Common myeloid progenitor, CD34-positive (primary cell): ENCODE results near the gene TTLL3. TPM values are rescaled to one million over a fixed set of nuclear protein-coding genes. Genes with fewer than 3 reads are reported as not detected.
A peak's percentile ranks its signal among the peaks of the same experiment; 100 is the strongest.

ENCODE experiments used
- CTCF ChIA-PET: fragments of 350-600 bp; sonication (Branson Sonifier 250); formaldehyde crosslinking; loops from one replicate; lab custom pipeline; 2021; ENCODE audit warnings: antibody characterized with exemption; lab: Charles Lee
- POLR2A ChIA-PET: fragments of 350-600 bp; sonication (Branson Sonifier 250); formaldehyde crosslinking; loops from one replicate; lab custom pipeline; 2021; ENCODE audit warnings: antibody characterized with exemption; lab: Charles Lee
- DNase-seq, 3 donors: peaks; one replicate each; pipeline versions ENCODE4 v3.0.0 to v3.0.0-alpha.2; 2013
- H3K27ac ChIP-seq, 2 experiments: 1 replicate in 1 of 2; 2 replicates in 1 of 2; pipeline ENCODE4 v1.7.0; 2013; ENCODE audit warnings: inconsistent platforms in 2 of 2, low read length in 2 of 2, mild to moderate bottlenecking in 2 of 2, low read depth in 1 of 2, moderate library complexity in 1 of 2; ENCODE audit not compliant: severe bottlenecking in 2 of 2, insufficient read depth in 1 of 2, poor library complexity in 1 of 2
- H3K27me3 ChIP-seq, 5 experiments: replicated peaks in 2 of 5; 1 replicate in 3 of 5; 2 replicates in 2 of 5; pipeline versions ENCODE4 v1.6.1 to v1.7.0; 2013; ENCODE audit warnings: low read length in 4 of 5, mild to moderate bottlenecking in 2 of 5, moderate library complexity in 2 of 5, inconsistent platforms in 1 of 5; ENCODE audit not compliant: insufficient read depth in 5 of 5, control insufficient read depth in 4 of 5
- H3K36me3 ChIP-seq, 4 experiments: 1 replicate in 2 of 4; 2 replicates in 2 of 4; pipeline versions ENCODE4 v1.6.1 to v1.7.0; 2013; ENCODE audit warnings: low read length in 3 of 4, control low read depth in 1 of 4, mild to moderate bottlenecking in 1 of 4; ENCODE audit not compliant: control insufficient read depth in 4 of 4, insufficient read depth in 4 of 4
- H3K4me1 ChIP-seq, 4 experiments: 1 replicate in 3 of 4; 2 replicates in 1 of 4; pipeline versions ENCODE4 v1.6.1 to v1.7.1; 2013; ENCODE audit warnings: low read length in 3 of 4, mild to moderate bottlenecking in 3 of 4, control low read depth in 1 of 4, inconsistent platforms in 1 of 4, moderate library complexity in 1 of 4; ENCODE audit not compliant: control insufficient read depth in 4 of 4, insufficient read depth in 4 of 4; ENCODE audit errors: control extremely low read depth in 1 of 4
- H3K4me3 ChIP-seq, 7 experiments: 1 replicate in 4 of 7; 2 replicates in 3 of 7; pipeline versions ENCODE4 v1.5.1 to v1.7.0; 2013; ENCODE audit warnings: mild to moderate bottlenecking in 7 of 7, low read length in 6 of 7, moderate library complexity in 6 of 7, inconsistent platforms in 2 of 7, low read depth in 2 of 7, control low read depth in 1 of 7; ENCODE audit not compliant: insufficient read depth in 4 of 7, control insufficient read depth in 1 of 7; ENCODE audit errors: extremely low read depth in 1 of 7
- H3K9me3 ChIP-seq, 5 experiments: 1 replicate in 4 of 5; 2 replicates in 1 of 5; pipeline versions ENCODE4 v1.6.1 to v1.7.1; 2013; ENCODE audit warnings: low read length in 4 of 5, mild to moderate bottlenecking in 2 of 5, inconsistent platforms in 1 of 5, low read depth in 1 of 5, moderate library complexity in 1 of 5; ENCODE audit not compliant: control insufficient read depth in 4 of 5, insufficient read depth in 2 of 5; ENCODE audit errors: control extremely low read depth in 1 of 5
- WGBS: methylation state at CpG from one replicate; pipeline ENCODE4 v1.1.5; 2013; ENCODE audit not compliant: insufficient coverage; 5-methylcytosine and 5-hydroxymethylcytosine counted together
- polyA plus RNA-seq: library from polyadenylated mRNA; unstranded; fragments of 120-200 nt; gene quantifications from one replicate; pipeline ENCODE4 v1.2.1, GENCODE V29; 2013

TTLL3 gene
- 46.8 TPM for polyA plus RNA-seq

- Histone ChIP-seq H3K4me3 (peak within 1 kb of the TSS; percentile 47 to 84 (median 70)), H3K27me3 (no peaks in the 10 kb centered on the region), H3K36me3 (peaks cover 11 to 32% (median 19%) of the 10 kb centered on the region in 4 experiments), H3K9me3 (no peaks in the 10 kb centered on the region), H3K27ac (peak within 1 kb of the TSS; percentile 41 to 79), H3K4me1 (peaks cover 3 to 26% (median 19%) of the 10 kb centered on the region in 4 experiments)
- CTCF ChIA-PET, result interaction anchor here (1.0 to 2.4 kb wide), 8 partner anchors 10 to 83 kb away, joined by 3 to 8 read pairs (median 6); partner anchors contain the start of genes ARPC4, BRPF1 and TADA3
- POLR2A ChIA-PET, result interaction anchor here (0.5 to 1.0 kb wide), 2 partner anchors 11 to 213 kb away, joined by 3 read pairs; no protein-coding TSS in a partner anchor
- 0% methylated on average over 44 of the region's 76 CpGs for WGBS
- DNase-seq, result peak; percentile 34 to 73 (median 65)
Observed at GRCh38 chr3:9809615-9810432, at the start of gene TTLL3. Gene TTLL3 (plus strand): TSS chr3:9810262. CDS start chr3:9810662, 400 bp downstream.

GRCh38 chr3:9760779-9761505 is 49.1 kb upstream of the TTLL3 start:
- POLR2A ChIA-PET, result interaction anchor here (0.6 kb wide), 1 partner anchor 9 kb away, joined by 4 read pairs; the partner anchor contains the start of gene CAMK1
- no peak for DNase-seq
- no peaks in the 10 kb centered on the region for H3K4me1 ChIP-seq
- no peak overlapping the region for H3K27ac ChIP-seq
- CTCF ChIA-PET, result no interaction called here
- H3K36me3 ChIP-seq, result peaks cover 4 to 40% (median 20%) of the 10 kb centered on the region in 4 experiments
- no peaks in the 10 kb centered on the region for H3K9me3 ChIP-seq
- WGBS, result 100% methylated on average over 7 of the region's 10 CpGs
- H3K4me3 ChIP-seq, result no peak overlapping the region
- H3K27me3 ChIP-seq, result no peaks in the 10 kb centered on the region

GRCh38 chr3:9761919-9762318 is 48.1 kb upstream of the TTLL3 start:
- Histone ChIP-seq H3K4me1 (peaks cover 0 to under 1% (median 0%) of the 10 kb centered on the region in 4 experiments), H3K36me3 (peaks cover 0 to 31% (median 15%) of the 10 kb centered on the region in 4 experiments), H3K4me3 (no peak overlapping the region), H3K27me3 (no peaks in the 10 kb centered on the region), H3K9me3 (no peaks in the 10 kb centered on the region), H3K27ac (no peak overlapping the region)
- WGBS, result 96% methylated on average over 5 of the region's 5 CpGs
- ChIA-PET CTCF (no interaction called here), POLR2A (no interaction called here)
- no peak for DNase-seq

- WGBS, result 96% methylated on average over 4 of the region's 8 CpGs
- Histone ChIP-seq H3K4me3 (no peak overlapping the region), H3K4me1 (peaks cover 0 to 8% (median 0%) of the 10 kb centered on the region in 4 experiments), H3K27me3 (peaks cover 0 to 2% (median 0%) of the 10 kb centered on the region in 5 experiments), H3K36me3 (peaks cover 0 to 22% (median 9%) of the 10 kb centered on the region in 4 experiments), H3K27ac (no peak overlapping the region), H3K9me3 (no peaks in the 10 kb centered on the region)
- CTCF ChIA-PET, result interaction anchor here (1.3 kb wide), 1 partner anchor 9 kb away, joined by 3 read pairs; no protein-coding TSS in a partner anchor
- DNase-seq, result no peak
- POLR2A ChIA-PET, result no interaction called here
Observed at GRCh38 chr3:9762871-9763270, 47.2 kb upstream of the TTLL3 start.

- Histone ChIP-seq H3K27ac (no peak overlapping the region), H3K36me3 (no peaks in the 10 kb centered on the region), H3K4me1 (peaks cover 0 to 19% (median 12%) of the 10 kb centered on the region in 4 experiments), H3K27me3 (peaks cover 0 to 21% (median 0%) of the 10 kb centered on the region in 5 experiments), H3K4me3 (no peak overlapping the region), H3K9me3 (no peaks in the 10 kb centered on the region)
- CTCF ChIA-PET, result interaction anchor here (0.8 kb wide), 1 partner anchor 9 kb away, joined by 3 read pairs; no protein-coding TSS in a partner anchor
- no peak for DNase-seq
- WGBS, result 92% methylated on average over 3 of the region's 4 CpGs
- POLR2A ChIA-PET, result no interaction called here
Observed at GRCh38 chr3:9765865-9766264, 44.2 kb upstream of the TTLL3 start.

GRCh38 chr3:9767418-9767817 is 42.6 kb upstream of the TTLL3 start:
- Histone ChIP-seq H3K36me3 (no peaks in the 10 kb centered on the region), H3K9me3 (no peaks in the 10 kb centered on the region), H3K4me1 (peaks cover 0 to 19% (median 12%) of the 10 kb centered on the region in 4 experiments), H3K4me3 (no peak overlapping the region), H3K27me3 (peaks cover 0 to 22% (median 0%) of the 10 kb centered on the region in 5 experiments), H3K27ac (no peak overlapping the region)
- DNase-seq, result no peak
- 95% methylated on average over 6 of the region's 7 CpGs for WGBS
- ChIA-PET POLR2A (no interaction called here), CTCF (interaction anchor here (1.1 to 1.8 kb wide), 4 partner anchors 8 to 40 kb away, joined by 3 to 5 read pairs (median 4); no protein-coding TSS in a partner anchor)
